Loucy (cell line): Measurements from ENCODE around the gene MANF.

Source experiments
- CTCF ChIP-seq: fragments of 200-600 bp; sonication (generic); conservative IDR thresholded peaks from 2 replicates; pipeline ENCODE4 v1.5.1; 2014; ENCODE audit warnings: mild to moderate bottlenecking, antibody characterized with exemption, low read length
- EZH2phosphoT487 ChIP-seq: fragments of 200-600 bp; IDR thresholded peaks from 2 replicates; pipeline ENCODE4 v1.6.1; 2018; ENCODE audit warnings: antibody characterized with exemption, mild to moderate bottlenecking, moderate library complexity, borderline replicate concordance

GRCh38 chr3:51390246-51391074 is 5.4 kb downstream of the MANF start:
- TF ChIP-seq CTCF (no peak; the same call in 1 of the 2 replicates), EZH2phosphoT487 (no peak)
